ENCODE results near the gene IFNA13.
A peak's percentile ranks its signal among the peaks of the same experiment; 100 is the strongest.

IFNA13 gene

DNA sequence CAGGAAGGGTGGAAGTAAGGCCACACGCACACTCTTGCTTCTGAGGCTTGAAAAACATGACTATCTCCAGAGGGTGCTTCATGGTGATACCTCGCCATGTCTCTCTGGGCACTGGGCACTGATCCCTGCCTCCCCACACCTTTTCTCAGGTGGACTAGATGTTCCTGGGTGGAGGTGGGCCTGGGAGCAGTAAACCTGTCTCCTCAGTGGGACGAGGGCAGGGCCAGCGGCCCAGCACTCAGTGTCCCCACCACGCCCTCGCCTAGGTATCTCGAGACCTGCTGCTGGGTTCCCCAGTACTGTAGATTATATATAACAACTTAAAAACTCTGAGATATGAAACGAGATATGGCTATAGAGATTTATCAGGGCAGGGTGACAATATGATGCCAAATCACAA is 5.6 kb downstream of the IFNA13 start:
- DNase-seq (ENCODE audit: insufficient read length, low spot score): no peak
- FAIRE-seq: no peak

DNA sequence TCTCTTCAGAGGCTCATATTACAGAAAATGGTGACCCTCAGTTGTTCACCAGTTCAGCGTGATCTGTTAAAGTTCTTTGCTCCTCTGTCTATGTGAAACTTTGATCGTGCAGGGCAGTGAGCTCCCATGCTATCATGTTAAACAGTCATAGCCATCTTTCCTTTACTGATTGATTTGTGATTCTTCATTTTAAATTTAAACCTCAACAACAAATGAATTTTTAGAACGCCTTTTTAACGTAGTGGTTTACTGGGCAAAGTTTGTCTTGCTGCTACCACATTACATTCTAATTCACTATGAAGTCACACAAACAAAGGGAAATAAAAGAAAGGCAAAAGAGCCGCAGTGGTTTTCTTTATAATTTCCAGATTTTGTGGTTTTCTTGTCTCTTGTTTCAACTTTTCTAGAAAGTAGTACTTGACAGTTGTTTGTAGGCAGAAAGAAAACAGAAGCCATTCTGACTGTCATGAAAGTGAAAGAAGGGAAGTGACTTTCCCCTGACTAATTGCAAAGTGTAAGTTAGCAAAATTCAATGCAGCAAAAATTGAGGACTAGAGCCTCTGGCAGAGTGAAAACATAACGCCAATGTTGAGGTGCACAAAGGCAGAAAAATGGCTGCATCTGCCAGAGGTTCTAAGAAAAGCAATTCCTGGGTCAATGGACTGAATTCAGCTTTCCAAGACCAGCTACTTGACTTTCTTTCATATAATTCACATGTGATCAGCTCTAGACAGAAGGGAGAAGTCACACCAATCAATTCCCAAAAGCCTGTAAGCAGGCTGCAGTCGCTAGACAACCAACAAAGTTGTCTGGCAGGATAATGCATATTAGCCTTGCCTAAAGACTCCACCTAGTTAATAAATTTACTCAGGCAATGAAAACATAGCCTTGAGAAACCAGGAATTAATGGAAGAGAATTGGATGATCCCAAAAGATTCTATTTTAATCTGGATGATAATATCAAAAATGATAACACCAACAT is 10.1 kb downstream of the IFNA13 start:
- DNase-seq (ENCODE audit: insufficient read length, low spot score) (no peak), FAIRE-seq (no peak)

DNA sequence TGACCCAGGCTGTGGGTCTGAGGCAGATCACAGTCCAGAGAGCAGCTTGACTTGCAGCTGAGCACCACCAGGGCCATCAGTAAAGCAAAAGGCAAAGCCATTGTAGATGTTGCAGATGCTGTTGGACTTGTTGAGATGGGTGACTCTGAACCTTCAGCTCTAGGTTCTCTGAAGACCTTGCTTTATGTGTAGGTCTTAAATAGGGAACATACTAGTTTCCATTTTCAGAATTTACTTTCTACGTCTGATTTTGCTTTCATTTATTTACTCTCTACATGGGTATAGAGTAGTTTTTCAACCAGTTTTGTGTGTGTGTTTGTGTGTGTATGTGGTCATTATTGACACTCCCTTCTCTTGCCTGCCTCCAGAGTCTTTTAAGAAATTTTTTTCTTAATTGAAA is 17.1 kb downstream of the IFNA13 start, which contains the start of gene IFNA6:
Gene IFNA6 (minus strand): TSS at position 101 of the 400 bp plus-strand sequence. CDS start 0 bp downstream, at position 101.
- FAIRE-seq (no peak), DNase-seq (ENCODE audit: insufficient read length, low spot score) (no peak)

DNA sequence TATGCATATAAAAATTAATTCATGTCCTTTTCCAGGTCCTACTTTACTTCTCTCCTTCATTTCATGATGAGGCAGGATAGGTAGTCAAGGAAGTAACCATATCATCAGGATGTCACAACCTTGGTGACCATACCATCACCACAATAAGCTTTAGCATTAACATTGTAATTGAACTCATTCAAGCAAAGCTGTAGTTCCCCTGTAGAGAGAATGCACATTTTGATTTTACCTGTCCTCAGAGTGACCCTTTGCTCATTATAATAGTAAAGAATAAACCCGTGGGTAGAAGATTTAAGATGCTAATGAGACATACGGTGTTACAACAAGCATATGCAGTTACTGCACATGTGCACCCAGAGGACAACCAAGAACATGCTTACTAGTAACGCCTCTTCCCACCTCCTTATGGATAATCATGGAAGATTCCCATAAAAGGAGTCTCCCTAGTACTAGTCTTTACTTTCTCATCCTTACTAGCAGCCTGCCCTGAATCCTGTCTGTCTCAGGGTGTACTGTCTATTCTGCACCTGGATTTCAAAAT is 19.4 kb downstream of the IFNA13 start:
- DNase-seq (ENCODE audit: insufficient read length, low spot score): no peak
- no peak for FAIRE-seq

DNA sequence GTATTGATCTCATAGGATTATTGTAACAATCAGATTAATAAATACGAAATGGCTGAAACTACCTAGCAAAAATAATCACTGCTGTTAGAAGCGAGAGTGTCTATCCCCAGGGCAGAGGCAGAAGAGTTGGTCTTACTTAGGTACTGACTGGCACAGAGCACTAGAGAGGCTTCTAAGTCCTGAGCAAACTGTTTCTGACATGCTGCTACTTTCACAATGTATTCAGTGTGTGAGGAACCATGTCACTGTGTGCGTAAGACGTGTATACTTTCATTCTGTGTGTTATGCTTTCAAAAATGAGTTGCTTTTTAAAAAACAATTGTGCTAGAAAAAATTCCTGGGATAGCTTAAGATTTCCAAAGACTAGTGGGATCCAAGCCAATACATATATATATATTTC is 27.1 kb downstream of the IFNA13 start:
- FAIRE-seq: no peak
- DNase-seq (ENCODE audit: insufficient read length, low spot score): no peak

DNA sequence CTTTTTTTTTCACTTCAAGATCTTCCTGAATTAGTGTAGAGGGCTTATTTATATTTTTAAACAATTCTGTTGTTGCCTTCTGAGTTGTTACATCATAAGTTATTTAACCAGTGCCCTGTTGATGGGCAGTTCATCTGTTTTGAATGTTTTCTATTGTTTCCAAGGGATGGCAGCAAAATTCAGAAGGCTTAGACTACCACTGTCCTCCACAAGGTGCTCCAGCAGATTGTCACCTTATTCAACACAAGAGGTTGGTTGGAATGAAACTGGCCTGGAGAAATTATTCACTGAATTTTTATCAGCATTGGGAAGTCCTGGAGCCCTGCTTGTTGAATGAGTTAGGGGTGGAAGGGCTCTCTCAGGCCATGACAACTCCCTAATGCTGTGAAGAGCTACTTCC is 31.4 kb downstream of the IFNA13 start:
- FAIRE-seq (no peak), DNase-seq (ENCODE audit: insufficient read length, low spot score) (no peak)

DNA sequence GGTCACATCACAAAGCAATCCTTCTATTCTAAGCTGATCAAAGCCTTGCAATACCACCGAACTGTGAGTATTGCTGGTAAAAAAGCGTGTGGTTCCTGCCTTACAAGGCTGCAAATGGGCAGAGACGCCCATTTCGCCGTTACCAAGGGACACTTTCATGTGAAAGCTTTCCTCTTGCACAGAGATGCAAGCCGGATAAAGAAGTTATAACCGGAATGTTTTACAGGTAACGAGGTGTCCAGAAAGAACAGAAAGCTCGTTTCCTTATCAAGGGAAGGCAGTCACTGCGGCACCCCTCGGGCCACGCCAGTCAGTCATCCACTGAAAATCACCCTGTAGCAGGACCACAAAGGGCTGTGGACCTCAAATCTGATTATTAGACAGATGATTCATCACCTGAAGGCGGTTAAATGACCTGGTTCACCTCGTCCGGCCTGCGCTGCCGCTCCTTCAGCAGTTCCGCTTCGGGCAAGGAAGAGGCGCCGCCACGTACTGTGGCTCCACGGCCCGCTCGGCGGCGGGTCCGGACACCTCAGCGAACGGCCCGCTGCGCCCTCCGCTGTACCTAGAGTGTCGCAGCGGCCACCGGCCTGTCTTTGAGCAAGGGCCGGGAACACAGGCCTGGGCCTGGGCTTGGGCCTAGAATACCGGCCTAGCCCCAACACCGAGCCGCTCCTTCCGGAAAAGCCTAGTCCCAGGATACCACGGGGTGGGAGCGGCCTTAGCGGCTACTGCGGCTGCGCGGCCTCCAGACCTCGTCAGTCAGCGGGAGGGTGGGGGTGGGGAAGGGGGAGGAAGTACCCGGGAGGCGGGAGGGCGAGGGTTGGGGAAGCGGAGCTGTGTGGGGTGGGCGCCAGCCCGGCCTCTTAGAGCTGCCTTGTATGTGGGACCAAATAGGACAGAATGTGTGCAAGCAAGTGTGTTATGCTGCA is 32.9 kb downstream of the IFNA13 start, which contains the start of gene KLHL9:
Gene KLHL9 (minus strand): TSS at position 704 of the 932 bp plus-strand sequence. CDS start 545 bp downstream, at position 159.
- peak; percentile 82 for DNase-seq (ENCODE audit: insufficient read length, low spot score)
- peak; percentile 46 for FAIRE-seq

DNA sequence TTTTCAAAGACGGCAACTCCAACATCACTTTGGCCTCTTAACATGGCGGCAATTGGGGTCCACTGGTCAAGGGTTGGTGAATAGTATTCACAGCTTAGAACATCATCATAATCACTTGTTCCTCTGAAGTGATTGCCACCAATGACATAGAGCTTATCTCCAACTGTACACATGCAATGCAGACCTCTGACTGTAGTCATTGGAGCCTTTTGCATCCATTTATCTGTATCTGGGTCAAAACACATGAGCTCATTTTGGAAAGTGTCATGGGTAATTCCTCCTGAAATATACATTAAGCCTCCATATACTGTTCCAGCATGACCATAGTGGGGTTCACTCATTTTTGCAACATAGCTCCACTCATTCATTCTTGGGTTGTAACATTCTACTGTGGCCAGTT is 34.6 kb downstream of the IFNA13 start:
- DNase-seq (ENCODE audit: insufficient read length, low spot score) (no peak), FAIRE-seq (no peak)

DNA sequence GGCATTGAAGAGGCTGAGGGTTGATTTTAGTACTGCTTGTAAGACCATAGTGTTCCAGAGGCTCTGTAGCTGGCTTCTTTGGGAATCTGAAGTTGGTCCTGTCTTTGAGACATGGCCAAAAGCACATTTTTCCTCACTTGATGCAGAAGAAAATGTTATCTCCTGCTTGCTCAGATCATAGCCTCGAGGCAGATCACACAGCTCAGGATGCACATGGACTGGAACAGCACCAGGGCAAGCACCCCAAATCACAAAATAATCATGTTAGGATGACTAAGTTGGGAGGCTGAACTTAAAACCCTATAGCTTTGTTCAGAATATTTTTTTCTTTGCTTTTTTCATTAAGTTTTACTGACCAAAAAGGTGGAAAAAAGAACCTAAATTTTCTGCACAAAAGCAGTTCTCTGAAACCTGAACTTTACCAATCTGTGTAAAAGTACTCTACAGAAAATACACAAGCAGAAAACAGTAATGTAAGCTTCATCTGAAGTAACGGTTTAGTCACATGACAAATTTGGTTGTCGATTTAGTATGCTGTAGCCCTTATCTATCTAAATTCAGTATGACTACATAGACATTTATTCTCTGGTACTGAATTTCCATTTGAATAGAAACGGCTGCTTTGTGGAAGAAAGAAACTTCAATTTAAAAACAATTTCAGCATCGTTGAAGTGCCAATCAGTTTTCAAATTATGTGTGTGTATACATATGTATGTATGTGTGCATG is 36.0 kb downstream of the IFNA13 start:
- FAIRE-seq (no peak), DNase-seq (ENCODE audit: insufficient read length, low spot score) (no peak)

DNA sequence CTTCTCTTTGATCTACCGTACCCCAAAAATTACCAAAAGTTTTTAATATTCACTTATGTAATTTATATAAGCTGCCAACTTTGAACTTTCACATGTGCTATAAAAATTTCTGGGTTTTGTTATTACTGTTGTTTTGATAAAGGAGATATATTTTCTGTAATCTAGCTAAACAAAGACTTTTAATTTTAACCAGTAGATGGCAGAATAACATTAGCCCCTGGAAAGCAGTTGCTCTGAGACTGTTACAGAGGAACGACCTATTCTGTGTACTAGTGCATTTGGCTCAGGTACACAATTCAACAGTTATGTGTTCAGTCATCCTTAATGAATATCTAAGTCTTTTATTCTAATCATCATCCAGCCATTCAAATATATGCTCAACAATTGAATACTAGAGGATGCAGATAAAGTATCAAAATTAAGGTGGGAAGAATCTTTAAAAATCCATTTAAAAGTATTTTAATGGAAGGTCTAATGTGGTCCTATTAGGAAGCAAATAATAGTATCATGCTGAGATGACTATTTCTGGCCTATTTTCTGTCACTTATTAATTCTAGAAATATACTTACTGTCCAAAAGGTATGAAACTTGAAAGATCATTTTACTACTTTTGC is 41.2 kb downstream of the IFNA13 start:
- FAIRE-seq: no peak
- DNase-seq (ENCODE audit: insufficient read length, low spot score): peak; percentile 15

DNA sequence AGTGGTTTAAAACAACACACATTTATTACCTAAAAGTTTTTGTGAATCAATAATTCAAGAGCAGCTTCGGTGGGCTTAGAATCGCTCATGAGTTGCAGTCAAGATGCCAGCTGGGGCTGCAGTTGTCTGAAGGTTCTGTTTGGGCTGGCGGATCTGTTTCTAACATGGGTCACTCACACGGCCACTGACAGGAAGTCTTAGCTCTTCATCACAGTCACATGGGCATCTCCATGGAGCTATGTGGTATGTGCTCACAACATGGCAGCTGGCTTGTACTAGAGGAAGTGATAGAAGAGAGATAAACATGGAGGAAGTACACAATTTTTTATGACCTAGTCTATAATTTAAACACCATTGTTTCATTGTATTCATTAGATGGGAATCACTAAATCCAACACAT is 43.8 kb downstream of the IFNA13 start:
- FAIRE-seq (no peak), DNase-seq (ENCODE audit: insufficient read length, low spot score) (no peak)

DNA sequence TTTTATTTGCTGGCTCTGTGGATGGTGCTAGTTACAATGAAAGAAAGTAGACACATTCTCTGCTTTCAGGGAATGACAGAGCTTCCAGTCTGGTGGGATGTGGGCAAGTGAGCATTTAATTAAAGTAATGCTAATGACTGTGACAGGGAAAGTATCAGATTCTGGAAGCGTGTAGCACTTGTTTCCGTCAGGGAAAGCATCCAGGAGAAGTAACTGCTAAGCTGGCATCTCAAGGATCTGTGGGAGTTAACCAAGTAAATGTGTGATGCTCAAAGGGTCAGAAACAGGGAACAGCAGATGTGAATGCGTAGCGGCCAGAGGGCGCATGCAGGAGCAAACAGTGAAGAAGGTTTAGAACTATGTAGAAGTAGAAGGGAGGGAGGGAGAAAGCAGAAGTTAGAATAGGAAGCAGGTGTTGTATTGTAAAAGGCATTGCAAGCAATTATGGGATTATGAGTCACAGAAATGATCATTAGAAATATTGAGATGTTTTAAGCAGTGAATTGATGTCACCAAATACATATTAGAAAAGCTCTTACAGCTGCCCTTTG is 44.9 kb downstream of the IFNA13 start:
- no peak for DNase-seq (ENCODE audit: insufficient read length, low spot score)
- no peak for FAIRE-seq

DNA sequence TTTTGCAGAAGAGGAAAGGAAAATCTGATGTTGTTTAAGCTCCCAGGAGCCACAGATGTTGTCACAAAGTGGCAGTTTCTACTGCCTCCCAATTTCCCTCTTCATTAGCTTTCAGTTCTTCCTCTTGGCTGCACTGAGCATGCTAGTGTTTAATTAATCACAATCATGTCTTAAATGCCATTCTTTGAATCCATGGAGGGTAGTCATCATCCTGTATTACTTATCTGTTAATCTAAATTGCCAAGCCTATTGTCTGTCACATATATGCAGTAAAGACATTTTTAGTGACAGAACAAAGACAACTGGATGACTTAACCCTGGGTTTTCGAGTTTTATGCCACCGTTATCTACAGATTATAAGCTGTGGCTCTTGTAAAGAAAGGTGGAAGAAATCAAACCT is 47.4 kb downstream of the IFNA13 start:
- FAIRE-seq (no peak), DNase-seq (ENCODE audit: insufficient read length, low spot score) (no peak)

DNA sequence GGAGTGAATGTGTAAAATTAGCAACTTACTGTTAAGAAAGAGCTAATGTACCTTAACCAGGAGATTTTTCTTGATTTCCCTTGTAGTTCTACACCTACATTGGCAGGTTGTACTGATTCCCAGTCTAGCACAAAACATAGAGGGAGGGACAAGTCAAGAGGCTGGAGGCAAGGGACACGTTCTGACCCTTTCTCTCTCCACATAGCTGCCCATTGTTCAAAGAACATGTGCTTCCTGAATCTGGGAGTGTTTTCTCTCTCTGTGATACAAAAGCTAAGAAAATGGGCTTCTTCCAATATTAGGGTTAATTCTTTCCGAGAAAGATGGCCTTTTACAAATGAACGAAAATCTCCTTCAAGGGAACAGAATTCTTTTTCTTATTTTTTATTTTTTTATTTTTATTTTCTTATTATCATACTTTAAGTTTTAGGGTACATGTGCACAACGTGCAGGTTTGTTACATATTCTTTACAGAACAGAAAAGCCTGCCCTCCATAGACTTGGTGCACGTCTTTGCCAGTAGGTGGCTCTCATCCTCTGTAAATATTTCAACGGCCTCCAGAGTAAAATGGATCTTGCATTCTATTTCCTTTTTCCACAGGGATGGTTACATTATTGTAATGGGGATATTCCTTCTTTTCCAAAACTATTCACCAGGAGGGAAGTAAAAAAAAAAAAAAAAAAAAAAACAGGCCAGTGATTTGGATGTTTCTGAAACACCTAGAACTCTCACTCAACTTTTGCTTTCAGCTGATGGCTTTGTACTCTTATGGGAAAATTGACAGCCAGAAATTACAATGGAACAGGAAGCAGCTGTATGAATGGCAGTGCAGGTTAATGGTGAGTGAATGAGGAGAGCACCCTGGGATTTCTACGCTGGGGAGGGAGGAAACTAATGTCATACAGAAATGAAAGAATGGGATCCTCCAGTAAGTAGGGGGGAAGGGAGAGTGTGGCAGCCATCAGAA is 49.6 kb downstream of the IFNA13 start:
- no peak for DNase-seq (ENCODE audit: insufficient read length, low spot score)
- no peak for FAIRE-seq
